ENCODE measurements around the gene OXER1. TPM values are rescaled to one million over a fixed set of nuclear protein-coding genes. Genes with fewer than 3 reads are reported as not detected.

OXER1 gene
- polyA plus RNA-seq, 1 donor (not counting 4 experiments of a cell fraction or from before 2014, with no cell fraction given): not detected

DNA sequence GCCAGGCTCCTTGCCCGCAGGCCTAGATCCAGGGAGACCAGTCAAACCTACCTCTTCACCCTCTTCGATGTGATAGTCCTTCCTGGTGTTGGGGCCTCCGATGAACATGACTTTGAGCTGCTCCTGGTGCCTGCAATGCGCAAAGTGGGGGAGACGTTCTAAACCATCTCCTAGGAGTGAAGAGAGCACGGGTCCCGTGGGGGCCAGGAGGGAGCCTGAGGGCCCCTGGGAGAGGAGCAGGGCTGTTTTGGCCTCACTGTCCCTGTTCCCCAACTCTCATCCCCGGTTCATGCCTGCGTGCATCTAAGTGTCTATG lies 24.5 kb upstream of the OXER1 start:
- DNase-seq (ENCODE audit: low read depth, low spot score) (no peak), FAIRE-seq (no peak)
- H3K4me1 ChIP-seq (ENCODE audit: control insufficient read depth, extremely low read depth, insufficient read depth, low read length): no peaks in the 10 kb centered on the region
- H3K27ac ChIP-seq (ENCODE audit: control insufficient read depth, insufficient read depth, low read length): no peak overlapping the region
- H3K27me3 ChIP-seq (ENCODE audit: control insufficient read depth, extremely low read depth, insufficient read depth, low read length): peaks cover 13% of the 10 kb centered on the region
- H2AFZ ChIP-seq (ENCODE audit: control insufficient read depth, low read length): no peak overlapping the region
- no peaks in the 10 kb centered on the region for H4K20me1 ChIP-seq (ENCODE audit: control insufficient read depth, extremely low read depth, insufficient read depth, low read length)
- no peaks in the 10 kb centered on the region for H3K9me3 ChIP-seq (ENCODE audit: control insufficient read depth, low read depth, low read length)
- TF ChIP-seq EZH2 (IDR thresholded peaks at IDR 0.05; ENCODE audit: low read length): no peak
- TF ChIP-seq, protein P1, sequence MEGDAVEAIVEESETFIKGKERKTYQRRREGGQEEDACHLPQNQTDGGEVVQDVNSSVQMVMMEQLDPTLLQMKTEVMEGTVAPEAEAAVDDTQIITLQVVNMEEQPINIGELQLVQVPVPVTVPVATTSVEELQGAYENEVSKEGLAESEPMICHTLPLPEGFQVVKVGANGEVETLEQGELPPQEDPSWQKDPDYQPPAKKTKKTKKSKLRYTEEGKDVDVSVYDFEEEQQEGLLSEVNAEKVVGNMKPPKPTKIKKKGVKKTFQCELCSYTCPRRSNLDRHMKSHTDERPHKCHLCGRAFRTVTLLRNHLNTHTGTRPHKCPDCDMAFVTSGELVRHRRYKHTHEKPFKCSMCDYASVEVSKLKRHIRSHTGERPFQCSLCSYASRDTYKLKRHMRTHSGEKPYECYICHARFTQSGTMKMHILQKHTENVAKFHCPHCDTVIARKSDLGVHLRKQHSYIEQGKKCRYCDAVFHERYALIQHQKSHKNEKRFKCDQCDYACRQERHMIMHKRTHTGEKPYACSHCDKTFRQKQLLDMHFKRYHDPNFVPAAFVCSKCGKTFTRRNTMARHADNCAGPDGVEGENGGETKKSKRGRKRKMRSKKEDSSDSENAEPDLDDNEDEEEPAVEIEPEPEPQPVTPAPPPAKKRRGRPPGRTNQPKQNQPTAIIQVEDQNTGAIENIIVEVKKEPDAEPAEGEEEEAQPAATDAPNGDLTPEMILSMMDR (optimal IDR thresholded peaks at IDR 0.05 in 1 of 3, IDR thresholded peaks at IDR 0.05 in 1 of 3, conservative IDR thresholded peaks at IDR 0.05 in 1 of 3; ENCODE audit: extremely low read depth in 1 of 3, insufficient read depth in 2 of 3, low read length in 3 of 3): no peak
- no peak overlapping the region for H3K4me3 ChIP-seq (ENCODE audit: control insufficient read depth in 2 of 3, extremely low read depth in 1 of 3, insufficient read depth in 2 of 3, low read depth in 1 of 3, low read length in 3 of 3)
- no peaks in the 10 kb centered on the region for H3K36me3 ChIP-seq (ENCODE audit: control insufficient read depth in 2 of 2, extremely low read depth in 1 of 2, insufficient read depth in 2 of 2, low read length in 2 of 2)
- H3K4me2 ChIP-seq (ENCODE audit: control insufficient read depth, extremely low read depth, insufficient read depth, low read depth, low read length): no peak overlapping the region
- no peak overlapping the region for H3K9ac ChIP-seq (ENCODE audit: control insufficient read depth, extremely low read depth, insufficient read depth, low read length)
- dilution Hi-C loops (cut with MboI; ENCODE audit: extremely low pct_ligation_motif_present, low sequenced_read_pairs): no loop called here
- H3K79me2 ChIP-seq (ENCODE audit: control insufficient read depth, insufficient read depth, low read length): no peaks in the 10 kb centered on the region
- H3K9me1 ChIP-seq (ENCODE audit: control insufficient read depth, extremely low read depth, insufficient read depth, low read length): no peaks in the 10 kb centered on the region

DNA sequence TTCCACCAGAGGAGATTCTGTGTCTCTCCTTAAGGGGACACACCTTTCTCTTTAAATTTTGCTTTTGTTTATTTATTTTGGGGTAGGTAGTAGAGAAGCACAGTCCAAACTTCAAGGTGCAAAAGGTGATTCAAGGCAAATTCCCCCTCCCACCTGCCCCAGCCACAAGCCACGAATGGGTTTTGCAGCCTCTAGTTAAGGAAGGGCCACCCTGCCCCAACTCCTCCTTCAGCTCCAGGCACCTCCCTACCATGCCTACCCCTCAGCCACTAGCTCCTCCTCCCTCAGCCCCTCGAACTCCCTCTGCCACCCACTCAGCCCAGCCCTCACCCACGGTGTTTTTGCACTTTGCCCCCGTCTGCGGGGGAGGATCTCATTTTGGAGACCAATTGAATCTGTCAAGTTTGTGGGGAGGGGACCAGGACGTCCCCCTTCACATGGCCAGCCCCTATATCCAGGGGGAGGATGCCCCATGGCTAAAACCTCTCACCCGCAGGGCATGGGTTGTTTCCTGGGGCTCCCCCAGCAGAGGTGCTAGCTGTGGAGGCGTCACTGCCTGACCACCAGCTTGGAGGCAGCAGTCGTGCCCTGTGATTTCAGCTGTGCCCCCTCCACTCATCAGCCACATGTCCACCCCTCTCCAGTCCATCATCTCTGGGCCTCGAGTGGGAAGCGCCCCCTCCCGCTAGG lies 24.0 kb upstream of the OXER1 start:
- Histone ChIP-seq H3K79me2 (ENCODE audit: control insufficient read depth, insufficient read depth, low read length) (no peaks in the 10 kb centered on the region), H3K9ac (ENCODE audit: control insufficient read depth, extremely low read depth, insufficient read depth, low read length) (no peak overlapping the region), H3K27me3 (ENCODE audit: control insufficient read depth, extremely low read depth, insufficient read depth, low read length) (peaks cover 9% of the 10 kb centered on the region), H3K4me1 (ENCODE audit: control insufficient read depth, extremely low read depth, insufficient read depth, low read length) (no peaks in the 10 kb centered on the region), H3K4me2 (ENCODE audit: control insufficient read depth, extremely low read depth, insufficient read depth, low read depth, low read length) (no peak overlapping the region), H3K9me3 (ENCODE audit: control insufficient read depth, low read depth, low read length) (no peaks in the 10 kb centered on the region), H3K9me1 (ENCODE audit: control insufficient read depth, extremely low read depth, insufficient read depth, low read length) (no peaks in the 10 kb centered on the region), H2AFZ (ENCODE audit: control insufficient read depth, low read length) (no peak overlapping the region), H3K36me3 (ENCODE audit: control insufficient read depth in 2 of 2, extremely low read depth in 1 of 2, insufficient read depth in 2 of 2, low read length in 2 of 2) (no peaks in the 10 kb centered on the region), H3K4me3 (ENCODE audit: control insufficient read depth in 2 of 3, extremely low read depth in 1 of 3, insufficient read depth in 2 of 3, low read depth in 1 of 3, low read length in 3 of 3) (no peak overlapping the region), H4K20me1 (ENCODE audit: control insufficient read depth, extremely low read depth, insufficient read depth, low read length) (no peaks in the 10 kb centered on the region), H3K27ac (ENCODE audit: control insufficient read depth, insufficient read depth, low read length) (no peak overlapping the region)
- dilution Hi-C loops (cut with MboI; ENCODE audit: extremely low pct_ligation_motif_present, low sequenced_read_pairs): no loop called here
- TF ChIP-seq, protein P1 (optimal IDR thresholded peaks at IDR 0.05 in 1 of 3, IDR thresholded peaks at IDR 0.05 in 1 of 3, conservative IDR thresholded peaks at IDR 0.05 in 1 of 3; ENCODE audit: extremely low read depth in 1 of 3, insufficient read depth in 2 of 3, low read length in 3 of 3): no peak
- no peak for TF ChIP-seq EZH2 (IDR thresholded peaks at IDR 0.05; ENCODE audit: low read length)
- DNase-seq (ENCODE audit: low read depth, low spot score): no peak
- no peak for FAIRE-seq
